Upper lobe of right lung (tissue), 1 donor: Measurements from ENCODE around the gene OR6B3. TPM values are rescaled to one million over a fixed set of nuclear protein-coding genes. Genes with fewer than 3 reads are reported as not detected.

Experiments
- ATAC-seq: fragments of 200-7000 bp; cut with Tn5 transposase; one replicate; pipeline ENCODE4 v1.9.1; 2020; ENCODE audit warnings: mild to moderate bottlenecking, moderate library complexity
- DNase-seq: peaks from one replicate; pipeline ENCODE4 v3.0.0-alpha.2; 2020
- H3K27ac ChIP-seq: fragments of 200-600 bp; one replicate; pipeline ENCODE4 v1.8.0; 2022
- H3K27me3 ChIP-seq: fragments of 200-600 bp; one replicate; pipeline ENCODE4 v1.8.0; 2022; ENCODE audit warnings: mild to moderate bottlenecking
- H3K36me3 ChIP-seq: fragments of 200-600 bp; one replicate; pipeline ENCODE4 v1.8.0; 2022
- H3K4me1 ChIP-seq: fragments of 200-600 bp; one replicate; pipeline ENCODE4 v1.8.0; 2022
- H3K4me3 ChIP-seq: fragments of 200-600 bp; one replicate; pipeline ENCODE4 v1.8.0; 2022; ENCODE audit warnings: mild to moderate bottlenecking
- H3K9me3 ChIP-seq: fragments of 200-600 bp; one replicate; pipeline ENCODE4 v1.8.0; 2022
- CTCF ChIP-seq: fragments of 200-600 bp; IDR thresholded peaks from one replicate; pipeline ENCODE4 v1.8.0; 2022; ENCODE audit warnings: antibody characterized with exemption
- intact Hi-C: fragments of 100-400 bp; cut with DNase I; formaldehyde crosslinking; loops from one replicate; pipeline ENCODE4 v1.11.0; 2022
- total RNA-seq: library from RNA; stranded (reverse); fragmentation: NEBNext Ultra II Directional; extraction: Animal tissue kit (Norgen Biotek cat#: 25700); gene quantifications from one replicate; pipeline ENCODE4 v1.2.1, GENCODE V29; 2021
- donor health status: DM: no; HTN: yes; CAD: no; lungs with severe emphysema.

OR6B3 gene
- total RNA-seq, 1 donor from 2014 or later = not detected

GRCh38 chr2:240032406-240033329, 20.7 kb downstream of the OR6B3 start:
- ATAC-seq = no peak
- no peak overlapping the region for H3K4me3 ChIP-seq
- intact Hi-C loops = no loop called here
- TF ChIP-seq CTCF = no peak
- no peak for DNase-seq
- H3K27ac ChIP-seq = no peak overlapping the region
- H3K9me3 ChIP-seq = no peaks in the 10 kb centered on the region
- H3K27me3 ChIP-seq = peaks cover 15% of the 10 kb centered on the region
- H3K4me1 ChIP-seq = no peaks in the 10 kb centered on the region
- H3K36me3 ChIP-seq = no peaks in the 10 kb centered on the region

GRCh38 chr2:240030379-240031094, 22.8 kb downstream of the OR6B3 start, which contains the start of gene OR6B2:
OR6B2 (minus strand) TSS chr2:240030429; CDS start chr2:240030429, 0 bp downstream.
- TF ChIP-seq CTCF = no peak
- no peaks in the 10 kb centered on the region for H3K9me3 ChIP-seq
- DNase-seq (no peak), ATAC-seq (no peak)
- intact Hi-C loops = no loop called here
- no peaks in the 10 kb centered on the region for H3K4me1 ChIP-seq
- H3K27me3 ChIP-seq = peaks cover 11% of the 10 kb centered on the region
- no peak within 1 kb of the TSS for H3K4me3 ChIP-seq
- H3K27ac ChIP-seq = no peak within 1 kb of the TSS
- H3K36me3 ChIP-seq = no peaks in the 10 kb centered on the region

- intact Hi-C loops = no loop called here
- no peaks in the 10 kb centered on the region for H3K9me3 ChIP-seq
- H3K4me3 ChIP-seq = peak overlapping the region; percentile 99
- DNase-seq = no peak
- H3K27ac ChIP-seq = peak overlapping the region; percentile 98
- peaks cover 15% of the 10 kb centered on the region for H3K4me1 ChIP-seq
- ATAC-seq = peak; percentile 5
- TF ChIP-seq CTCF = no peak
- peaks cover 15% of the 10 kb centered on the region for H3K36me3 ChIP-seq
- no peaks in the 10 kb centered on the region for H3K27me3 ChIP-seq
These were observed 28.6 kb downstream of the OR6B3 start for GRCh38 chr2:240024766-240025165.

GRCh38 chr2:240023792-240024191, 29.5 kb downstream of the OR6B3 start:
- Histone ChIP-seq H3K4me3 (peak overlapping the region; percentile 99), H3K27me3 (no peaks in the 10 kb centered on the region), H3K36me3 (peaks cover 22% of the 10 kb centered on the region), H3K27ac (no peak overlapping the region), H3K4me1 (peaks cover 15% of the 10 kb centered on the region), H3K9me3 (no peaks in the 10 kb centered on the region)
- ATAC-seq = no peak
- TF ChIP-seq CTCF = no peak
- no peak for DNase-seq
- intact Hi-C loops = no loop called here

- intact Hi-C loops = no loop called here
- Histone ChIP-seq H3K4me3 (no peak overlapping the region), H3K4me1 (peaks cover 15% of the 10 kb centered on the region), H3K36me3 (peaks cover 44% of the 10 kb centered on the region), H3K9me3 (no peaks in the 10 kb centered on the region), H3K27ac (no peak overlapping the region), H3K27me3 (no peaks in the 10 kb centered on the region)
- DNase-seq = peak; percentile 84
- ATAC-seq = peak; percentile 63
- peak; percentile 71 for TF ChIP-seq CTCF
These were observed 31.7 kb downstream of the OR6B3 start for GRCh38 chr2:240021488-240022104.
